C4-2B (cell line): ENCODE data around the gene UBL5.

Experiments
- H3K27ac ChIP-seq: fragments of 450-650 bp; 2 replicates; pipeline ENCODE4 v1.5.1; 2017
- CTCF ChIP-seq: fragments of 450-650 bp; conservative IDR thresholded peaks from 2 replicates; pipeline ENCODE4 v1.5.1; 2017; ENCODE audit warnings: mild to moderate bottlenecking
- ZFX ChIP-seq: fragments of 450-650 bp; IDR thresholded peaks from 2 replicates; pipeline ENCODE4 v1.6.1; 2017

The UBL5 gene

GRCh38 chr19:9791552-9792205, 36.0 kb upstream of the UBL5 start:
- H3K27ac ChIP-seq, result no peak overlapping the region
- no peak for TF ChIP-seq CTCF
- TF ChIP-seq ZFX, result no peak

- no peak for TF ChIP-seq ZFX
- TF ChIP-seq CTCF, result no peak
- H3K27ac ChIP-seq, result no peak overlapping the region
These were observed 35.3 kb upstream of the UBL5 start for GRCh38 chr19:9792206-9793070.

GRCh38 chr19:9793071-9793591, 34.6 kb upstream of the UBL5 start:
- no peak overlapping the region for H3K27ac ChIP-seq
- TF ChIP-seq CTCF, result no peak
- no peak for TF ChIP-seq ZFX

GRCh38 chr19:9796113-9796773, 31.5 kb upstream of the UBL5 start:
- no peak for TF ChIP-seq ZFX
- peak; percentile 92 for TF ChIP-seq CTCF
- H3K27ac ChIP-seq, result no peak overlapping the region

- H3K27ac ChIP-seq, result no peak overlapping the region
- TF ChIP-seq ZFX, result no peak
- TF ChIP-seq CTCF, result no peak
These were observed 29.8 kb upstream of the UBL5 start for GRCh38 chr19:9797871-9798270.

- H3K27ac ChIP-seq, result no peak overlapping the region
- TF ChIP-seq CTCF (no peak), ZFX (no peak)
These were observed 28.6 kb upstream of the UBL5 start for GRCh38 chr19:9799162-9799561.
